GM12865 (cell line): ENCODE data around the gene TIPRL.
A peak's percentile ranks its signal among the peaks of the same experiment; 100 is the strongest.

Source experiments
- DNase-seq: peaks from one replicate; pipeline ENCODE4 v3.0.0; 2010; ENCODE audit warnings: low read depth
- H3K4me3 ChIP-seq: 2 replicates; pipeline ENCODE4 v1.5.1; 2011; ENCODE audit warnings: mild to moderate bottlenecking, low read depth, low read length, control low read depth
- TF ChIP-seq, protein P1 (sequence below): IDR thresholded peaks from 2 replicates; pipeline ENCODE4 v1.5.1; 2011; ENCODE audit warnings: low read length, control low read depth, low read depth, inconsistent platforms; ENCODE audit not compliant: insufficient read depth; ENCODE audit errors: missing control alignments

The TIPRL gene

DNA sequence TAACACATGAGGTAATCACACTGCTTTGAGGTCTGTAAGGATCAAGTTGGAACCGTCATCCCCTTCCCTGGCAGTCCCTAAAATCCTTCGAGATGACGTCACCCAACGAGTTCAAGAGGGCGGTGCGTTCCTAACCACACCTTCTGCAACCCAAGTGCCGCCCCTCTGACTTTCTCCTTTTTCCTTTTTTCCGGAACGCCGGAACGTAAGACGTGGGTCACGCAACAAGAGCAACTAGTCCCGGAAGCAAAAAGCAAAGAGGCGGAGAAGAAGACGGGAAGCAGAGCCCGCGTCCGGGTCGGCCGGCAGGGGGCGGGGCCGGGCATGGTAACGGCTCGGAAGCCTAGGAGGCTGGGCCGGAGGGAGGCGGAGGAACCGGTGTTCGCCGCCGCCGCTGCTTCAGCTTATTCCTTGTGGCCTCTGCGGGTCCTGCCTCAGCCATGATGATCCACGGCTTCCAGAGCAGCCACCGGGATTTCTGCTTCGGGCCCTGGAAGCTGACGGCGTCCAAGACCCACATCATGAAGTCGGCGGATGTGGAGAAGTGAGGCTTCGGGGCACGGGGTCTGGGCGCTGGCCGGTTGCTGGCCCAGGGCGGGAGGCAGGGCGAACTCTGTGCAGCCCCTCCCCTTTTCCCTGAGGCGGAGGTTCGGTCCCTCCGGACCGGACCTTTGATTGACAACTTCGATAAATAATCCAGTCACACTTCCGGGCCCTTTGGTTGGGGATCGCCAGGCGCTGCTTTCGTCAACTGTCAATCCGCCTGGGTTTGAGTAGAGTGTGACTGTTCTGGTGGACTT, at the start of gene TIPRL:
TIPRL (plus strand) TSS at position 325 of the 800 bp plus-strand sequence; CDS start at position 441, 116 bp downstream.
- TF ChIP-seq, protein P1, sequence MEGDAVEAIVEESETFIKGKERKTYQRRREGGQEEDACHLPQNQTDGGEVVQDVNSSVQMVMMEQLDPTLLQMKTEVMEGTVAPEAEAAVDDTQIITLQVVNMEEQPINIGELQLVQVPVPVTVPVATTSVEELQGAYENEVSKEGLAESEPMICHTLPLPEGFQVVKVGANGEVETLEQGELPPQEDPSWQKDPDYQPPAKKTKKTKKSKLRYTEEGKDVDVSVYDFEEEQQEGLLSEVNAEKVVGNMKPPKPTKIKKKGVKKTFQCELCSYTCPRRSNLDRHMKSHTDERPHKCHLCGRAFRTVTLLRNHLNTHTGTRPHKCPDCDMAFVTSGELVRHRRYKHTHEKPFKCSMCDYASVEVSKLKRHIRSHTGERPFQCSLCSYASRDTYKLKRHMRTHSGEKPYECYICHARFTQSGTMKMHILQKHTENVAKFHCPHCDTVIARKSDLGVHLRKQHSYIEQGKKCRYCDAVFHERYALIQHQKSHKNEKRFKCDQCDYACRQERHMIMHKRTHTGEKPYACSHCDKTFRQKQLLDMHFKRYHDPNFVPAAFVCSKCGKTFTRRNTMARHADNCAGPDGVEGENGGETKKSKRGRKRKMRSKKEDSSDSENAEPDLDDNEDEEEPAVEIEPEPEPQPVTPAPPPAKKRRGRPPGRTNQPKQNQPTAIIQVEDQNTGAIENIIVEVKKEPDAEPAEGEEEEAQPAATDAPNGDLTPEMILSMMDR = peak; percentile 61
- DNase-seq = peak; percentile 97
- H3K4me3 ChIP-seq = peak within 1 kb of the TSS; percentile 94

GRCh38 chr1:168129933-168130332, 48.8 kb upstream of the TIPRL start:
- TF ChIP-seq, protein P1 = no peak
- DNase-seq = no peak
- no peak overlapping the region for H3K4me3 ChIP-seq

DNA sequence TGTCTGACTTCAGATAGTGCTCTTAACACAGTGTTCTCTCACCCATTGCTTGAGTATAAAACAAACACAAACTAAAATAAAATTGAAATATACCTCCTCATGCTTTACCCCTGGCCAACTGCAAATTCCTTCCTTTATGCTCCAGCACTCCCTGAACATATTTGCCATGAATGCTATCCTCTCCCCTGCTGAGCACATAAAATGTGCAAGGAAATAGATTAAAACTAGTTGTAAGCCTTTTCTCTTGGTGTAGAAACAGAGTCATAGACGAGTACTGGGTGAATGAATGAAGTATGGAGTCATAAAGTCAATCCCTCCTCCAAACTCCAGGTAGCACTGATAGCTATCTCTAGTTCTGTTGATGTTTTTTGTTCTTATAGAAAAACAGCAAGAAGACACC, 44.6 kb upstream of the TIPRL start:
- no peak overlapping the region for H3K4me3 ChIP-seq
- TF ChIP-seq, protein P1 = no peak
- no peak for DNase-seq

DNA sequence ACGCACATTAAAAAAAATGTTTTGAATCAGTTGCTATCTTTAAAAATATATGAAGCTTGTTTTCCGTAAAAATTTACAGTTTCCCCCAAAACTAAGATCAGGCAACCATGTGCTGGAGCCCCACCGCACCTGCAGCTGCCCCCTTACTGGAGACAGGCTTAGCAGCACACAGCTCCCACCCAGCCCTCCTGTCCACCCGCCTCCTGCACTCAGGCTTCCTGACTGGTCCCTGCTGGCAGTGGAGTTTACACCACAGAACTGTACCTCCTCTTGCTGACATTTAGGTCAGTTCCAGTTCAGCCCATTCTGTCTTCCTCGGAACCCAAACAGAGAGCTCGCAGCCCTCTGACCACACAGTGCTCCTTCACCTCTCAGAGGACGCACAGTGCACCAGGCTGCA, 44.1 kb upstream of the TIPRL start:
- no peak for DNase-seq
- TF ChIP-seq, protein P1 = no peak
- no peak overlapping the region for H3K4me3 ChIP-seq

DNA sequence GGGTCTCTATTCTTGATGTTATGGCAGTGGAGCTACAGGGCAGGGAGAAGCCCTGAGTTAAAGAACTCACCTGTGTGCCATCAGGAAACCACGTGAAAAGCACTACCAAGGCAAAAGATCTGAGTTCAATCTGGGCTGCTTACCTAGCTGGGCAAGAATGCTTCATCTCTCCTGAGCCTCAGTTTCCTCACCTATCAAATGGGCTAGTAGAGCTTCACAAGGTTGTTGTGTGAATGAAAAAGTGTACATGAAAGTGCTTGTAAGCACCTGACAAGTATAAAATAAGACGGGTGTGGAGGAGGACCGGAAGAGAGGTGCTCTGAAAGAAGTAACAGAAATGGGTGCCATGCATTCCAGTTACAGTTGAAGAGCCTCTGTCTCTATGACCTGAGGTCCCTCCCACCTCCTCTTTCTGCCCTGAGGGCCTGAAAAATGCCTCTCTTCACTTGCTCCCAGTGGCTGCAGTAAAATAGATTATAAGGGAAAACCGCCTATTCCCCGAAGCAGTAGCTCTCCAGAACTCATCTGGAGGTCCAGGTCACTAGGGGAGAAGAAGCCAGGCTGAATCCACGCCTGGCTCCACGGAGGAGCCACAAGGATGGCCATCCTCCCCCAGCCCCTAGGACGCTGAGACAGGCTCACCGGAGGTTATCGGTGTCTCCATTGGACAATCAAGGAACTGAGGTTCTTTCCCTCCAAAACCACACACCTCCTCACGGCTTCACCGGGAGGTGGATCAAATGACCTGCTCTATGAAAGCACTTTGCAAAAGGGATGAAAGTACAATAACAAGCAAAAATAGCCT, 43.4 kb upstream of the TIPRL start:
- TF ChIP-seq, protein P1 = no peak
- no peak for DNase-seq
- no peak overlapping the region for H3K4me3 ChIP-seq

- no peak for DNase-seq
- TF ChIP-seq, protein P1 = no peak
These were observed 42.6 kb upstream of the TIPRL start for GRCh38 chr1:168135921-168136708.

More at GRCh38 chr1:168135921-168136708, 42.6 kb upstream of the TIPRL start:
- H3K4me3 ChIP-seq = peak overlapping the region; percentile 56
